Activated B cell treated with CpG ODN at 0.5 μM for 24 hours (primary cell): Measurements from ENCODE around the gene CERS6. TPM values are rescaled to one million over a fixed set of nuclear protein-coding genes. Genes with fewer than 3 reads are reported as not detected.

ENCODE experiments used
- ATAC-seq: fragments of 200-7000 bp; cut with Tn5 transposase; one replicate; pipeline ENCODE4 v1.10.0; 2021; ENCODE audit warnings: low read depth, mild to moderate bottlenecking, moderate library complexity
- CTCF ChIA-PET: fragments of 350-600 bp; sonication (Branson Sonifier 250); formaldehyde crosslinking; loops from one replicate; lab custom pipeline; 2021; ENCODE audit warnings: antibody characterized with exemption; lab: Charles Lee
- POLR2A ChIA-PET: fragments of 350-600 bp; sonication (Branson Sonifier 250); formaldehyde crosslinking; loops from one replicate; lab custom pipeline; 2021; ENCODE audit warnings: antibody characterized with exemption; lab: Charles Lee
- DNase-seq: peaks from one replicate; pipeline ENCODE4 v3.0.0; 2022
- H3K27ac Mint-ChIP-seq: one replicate; pipeline ENCODE4 v1.8.0; 2020; ENCODE audit warnings: mixed read lengths
- H3K27me3 Mint-ChIP-seq: one replicate; pipeline ENCODE4 v1.8.0; 2021; ENCODE audit warnings: mixed read lengths
- H3K36me3 Mint-ChIP-seq: one replicate; pipeline ENCODE4 v1.8.0; 2021; ENCODE audit warnings: low read depth, mixed read lengths
- H3K4me1 Mint-ChIP-seq: one replicate; pipeline ENCODE4 v1.8.0; 2021; ENCODE audit warnings: mixed read lengths
- H3K4me3 Mint-ChIP-seq: one replicate; pipeline ENCODE4 v1.8.0; 2020; ENCODE audit warnings: mild to moderate bottlenecking, mixed read lengths
- H3K9me3 Mint-ChIP-seq: one replicate; pipeline ENCODE4 v1.8.0; 2020; ENCODE audit warnings: mixed read lengths
- intact Hi-C: fragments of 100-400 bp; cut with micrococcal nuclease; formaldehyde crosslinking; loops from one replicate; pipeline ENCODE4 v1.15.1; 2024
- total RNA-seq: library from RNA; stranded (reverse); gene quantifications from 2 replicates; pipeline ENCODE4 v1.2.3, GENCODE V29; 2022
- TF ChIP-seq, protein P1 (sequence below): fragments of 200-600 bp; IDR thresholded peaks from one replicate; pipeline ENCODE4 v1.8.0; 2022; ENCODE audit warnings: antibody characterized with exemption, mild to moderate bottlenecking

The CERS6 gene
- total RNA-seq, 1 donor from 2014 or later, result 5.3 TPM

DNA sequence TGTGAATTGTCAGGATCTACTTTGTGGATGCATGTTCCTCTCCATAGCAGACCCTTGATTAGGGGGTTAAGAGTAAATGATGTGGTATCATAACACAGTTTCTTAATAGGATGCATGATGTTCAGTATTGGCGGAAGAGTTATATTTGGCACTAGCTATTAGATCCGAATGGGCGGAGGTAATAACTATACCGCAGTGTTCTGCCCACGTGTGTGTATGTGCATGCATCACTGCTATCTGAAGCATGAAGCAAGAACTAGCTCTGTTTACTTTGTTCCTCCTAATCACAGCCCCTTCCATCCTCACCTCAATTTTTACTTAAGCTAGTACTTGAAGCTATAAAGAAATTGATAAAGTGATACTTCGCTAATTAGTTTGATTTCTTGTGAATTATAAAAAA lies 186.8 kb downstream of the CERS6 start:
- no peaks in the 10 kb centered on the region for H3K27me3 Mint-ChIP-seq
- ChIA-PET CTCF (interaction anchor here (0.6 kb wide), 1 partner anchor 159 kb away, joined by 3 read pairs; no protein-coding TSS in a partner anchor), POLR2A (interaction anchor here (0.6 kb wide), 1 partner anchor 10 kb away, joined by 4 read pairs; no protein-coding TSS in a partner anchor)
- no peak overlapping the region for H3K4me3 Mint-ChIP-seq
- intact Hi-C loops, result no loop called here
- DNase-seq (no peak), ATAC-seq (no peak)
- no peaks in the 10 kb centered on the region for H3K36me3 Mint-ChIP-seq
- TF ChIP-seq, protein P1, sequence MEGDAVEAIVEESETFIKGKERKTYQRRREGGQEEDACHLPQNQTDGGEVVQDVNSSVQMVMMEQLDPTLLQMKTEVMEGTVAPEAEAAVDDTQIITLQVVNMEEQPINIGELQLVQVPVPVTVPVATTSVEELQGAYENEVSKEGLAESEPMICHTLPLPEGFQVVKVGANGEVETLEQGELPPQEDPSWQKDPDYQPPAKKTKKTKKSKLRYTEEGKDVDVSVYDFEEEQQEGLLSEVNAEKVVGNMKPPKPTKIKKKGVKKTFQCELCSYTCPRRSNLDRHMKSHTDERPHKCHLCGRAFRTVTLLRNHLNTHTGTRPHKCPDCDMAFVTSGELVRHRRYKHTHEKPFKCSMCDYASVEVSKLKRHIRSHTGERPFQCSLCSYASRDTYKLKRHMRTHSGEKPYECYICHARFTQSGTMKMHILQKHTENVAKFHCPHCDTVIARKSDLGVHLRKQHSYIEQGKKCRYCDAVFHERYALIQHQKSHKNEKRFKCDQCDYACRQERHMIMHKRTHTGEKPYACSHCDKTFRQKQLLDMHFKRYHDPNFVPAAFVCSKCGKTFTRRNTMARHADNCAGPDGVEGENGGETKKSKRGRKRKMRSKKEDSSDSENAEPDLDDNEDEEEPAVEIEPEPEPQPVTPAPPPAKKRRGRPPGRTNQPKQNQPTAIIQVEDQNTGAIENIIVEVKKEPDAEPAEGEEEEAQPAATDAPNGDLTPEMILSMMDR, result no peak
- H3K27ac Mint-ChIP-seq, result no peak overlapping the region
- H3K9me3 Mint-ChIP-seq, result peaks cover 3% of the 10 kb centered on the region
- peaks cover 20% of the 10 kb centered on the region for H3K4me1 Mint-ChIP-seq

DNA sequence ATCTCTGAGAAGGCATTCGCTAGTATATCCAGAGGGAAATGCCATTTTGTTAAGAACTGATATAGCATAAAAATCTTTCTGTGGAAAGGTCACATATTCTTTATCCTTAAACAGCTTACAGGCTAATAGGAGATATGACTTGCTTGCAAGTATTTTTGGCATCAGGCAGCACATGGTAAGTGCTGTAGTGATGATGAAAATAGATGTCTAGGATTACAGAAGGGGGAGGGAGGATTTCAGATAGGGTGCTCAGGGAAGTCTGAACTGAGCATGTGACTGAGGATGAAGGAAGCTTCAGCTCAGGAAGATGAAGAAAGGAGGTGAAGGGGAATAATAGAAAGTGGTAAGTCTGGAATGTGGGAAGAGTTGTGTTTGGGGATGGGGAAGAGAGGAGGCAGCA lies 187.9 kb downstream of the CERS6 start:
- intact Hi-C loops, result no loop called here
- CTCF ChIA-PET, result no interaction called here
- Mint-ChIP-seq H3K36me3 (no peaks in the 10 kb centered on the region), H3K4me1 (peaks cover 19% of the 10 kb centered on the region), H3K9me3 (peaks cover 3% of the 10 kb centered on the region), H3K27me3 (no peaks in the 10 kb centered on the region), H3K4me3 (no peak overlapping the region), H3K27ac (no peak overlapping the region)
- DNase-seq, result no peak
- POLR2A ChIA-PET, result no interaction called here
- ATAC-seq, result no peak
- TF ChIP-seq, protein P1, result no peak

DNA sequence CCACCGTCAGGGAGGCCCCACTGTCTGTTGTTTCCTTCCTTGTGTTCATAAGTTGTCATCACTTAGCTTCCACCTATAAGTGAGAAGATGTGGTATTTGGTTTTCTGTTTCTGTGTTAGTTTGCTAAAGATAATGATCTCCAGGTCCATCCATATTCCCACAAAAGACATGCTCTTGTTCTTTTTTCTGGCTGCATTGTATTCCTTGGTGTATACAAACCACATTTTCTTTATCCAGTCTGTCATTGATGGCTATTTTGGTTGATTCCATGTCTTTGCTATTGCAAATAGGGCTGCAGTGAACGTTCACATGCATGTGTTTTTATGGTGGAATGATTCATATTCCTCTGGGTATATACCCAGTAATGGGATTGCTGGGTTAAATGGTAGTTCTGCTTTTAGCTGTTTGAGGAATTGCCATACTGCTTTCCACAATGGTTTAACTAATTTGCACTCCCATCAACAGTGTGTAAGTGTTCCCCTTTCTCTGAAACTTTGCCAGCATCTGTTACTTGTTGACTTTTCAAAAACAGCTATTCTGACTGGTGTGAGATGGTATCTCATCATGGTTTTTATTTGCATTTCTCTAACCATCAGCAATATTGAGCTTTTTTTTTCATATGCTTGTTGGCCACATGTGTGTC lies 189.7 kb downstream of the CERS6 start:
- Mint-ChIP-seq H3K36me3 (no peaks in the 10 kb centered on the region), H3K4me1 (peaks cover 14% of the 10 kb centered on the region), H3K9me3 (peaks cover 3% of the 10 kb centered on the region), H3K27ac (no peak overlapping the region), H3K27me3 (no peaks in the 10 kb centered on the region), H3K4me3 (no peak overlapping the region)
- ChIA-PET CTCF (no interaction called here), POLR2A (no interaction called here)
- ATAC-seq (no peak), DNase-seq (no peak)
- TF ChIP-seq, protein P1, result no peak
- intact Hi-C loops, result no loop called here

DNA sequence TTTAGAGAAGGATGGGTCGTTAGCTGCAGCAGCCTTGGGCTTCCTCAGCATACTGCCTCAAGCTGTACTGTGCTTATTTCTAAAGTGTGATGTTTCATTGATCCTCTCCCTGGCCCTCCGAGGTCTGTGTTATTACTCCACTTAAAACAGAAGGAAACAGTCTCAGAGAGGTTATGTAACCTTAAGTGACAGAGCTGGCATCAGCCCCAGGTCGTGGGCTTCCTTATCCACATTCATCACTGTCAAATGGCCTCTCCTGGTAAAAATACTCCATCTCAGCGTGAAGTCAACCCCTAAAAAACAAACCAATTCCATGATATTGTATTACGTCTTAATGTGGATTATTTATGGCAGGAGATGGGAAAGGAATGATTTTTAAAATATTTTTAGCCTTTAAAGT lies 193.0 kb downstream of the CERS6 start:
- H3K27ac Mint-ChIP-seq, result no peak overlapping the region
- TF ChIP-seq, protein P1, result no peak
- peaks cover 11% of the 10 kb centered on the region for H3K4me1 Mint-ChIP-seq
- H3K36me3 Mint-ChIP-seq, result no peaks in the 10 kb centered on the region
- DNase-seq (no peak), ATAC-seq (no peak)
- intact Hi-C loops, result no loop called here
- POLR2A ChIA-PET, result no interaction called here
- peaks cover 3% of the 10 kb centered on the region for H3K9me3 Mint-ChIP-seq
- no peaks in the 10 kb centered on the region for H3K27me3 Mint-ChIP-seq
- no peak overlapping the region for H3K4me3 Mint-ChIP-seq
- CTCF ChIA-PET, result no interaction called here

DNA sequence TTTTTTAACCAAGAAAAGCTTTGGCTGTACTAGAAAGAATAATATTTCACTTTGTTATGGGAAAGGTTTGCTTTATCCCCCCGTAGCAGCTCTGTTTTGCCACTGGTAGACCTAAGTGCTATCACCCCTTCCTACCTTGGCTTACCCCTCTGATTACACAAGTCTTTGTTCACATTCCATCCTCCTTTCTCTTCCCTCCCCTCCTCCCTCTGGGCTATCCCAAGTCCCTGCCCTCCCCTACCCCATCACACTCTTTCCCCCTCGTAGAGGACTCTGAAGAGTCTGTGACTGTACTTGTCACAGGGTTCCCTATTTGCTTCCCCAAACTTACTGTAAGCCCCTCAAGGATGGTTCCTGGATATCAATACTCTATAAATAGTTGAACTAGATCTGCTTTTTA lies 193.5 kb downstream of the CERS6 start:
- DNase-seq (no peak), ATAC-seq (no peak)
- ChIA-PET POLR2A (no interaction called here), CTCF (no interaction called here)
- TF ChIP-seq, protein P1, result no peak
- H3K4me1 Mint-ChIP-seq, result peaks cover 6% of the 10 kb centered on the region
- peaks cover 3% of the 10 kb centered on the region for H3K9me3 Mint-ChIP-seq
- no peaks in the 10 kb centered on the region for H3K27me3 Mint-ChIP-seq
- no peak overlapping the region for H3K4me3 Mint-ChIP-seq
- intact Hi-C loops, result no loop called here
- no peak overlapping the region for H3K27ac Mint-ChIP-seq
- H3K36me3 Mint-ChIP-seq, result no peaks in the 10 kb centered on the region
